ENCODE measurements around the gene ERAP2.
"Not testable (repeated sequence)": the region's sequence is repeated elsewhere in the genome, so short reads cannot be mapped to it uniquely, and the experiment has no call there.

Gene ERAP2

GRCh38 chr5:96838201-96839070, 37.9 kb upstream of the ERAP2 start:
- H3K27me3 ChIP-seq (replicated peaks; ENCODE audit: insufficient read depth, low read length), result 0 out of 2 replicates have a peak, but pooled peaks cover 4% of the 10 kb centered on the region
- H3K79me2 ChIP-seq (ENCODE audit: low read length), result no peaks in the 10 kb centered on the region
- H3K4me3 ChIP-seq (ENCODE audit: low read length), result no peak overlapping the region
- H3F3A ChIP-seq (ENCODE audit: insufficient read depth, low read length), result no peaks in the 10 kb centered on the region
- no peak overlapping the region for H3K9ac ChIP-seq (ENCODE audit: low read length)
- H3K9me3 ChIP-seq (replicated peaks; ENCODE audit: insufficient read depth, low read length), result no peaks in the 10 kb centered on the region
- H4K20me1 ChIP-seq (ENCODE audit: insufficient read depth, low read length), result no peaks in the 10 kb centered on the region
- no peaks in the 10 kb centered on the region for H3K36me3 ChIP-seq (replicated peaks; ENCODE audit: insufficient read depth, low read length)
- no peaks in the 10 kb centered on the region for H3K9me2 ChIP-seq (replicated peaks; ENCODE audit: insufficient read depth, low read length)
- no peak overlapping the region for H2AFZ ChIP-seq (ENCODE audit: low read length)
- DNase-seq, result no peak
- TF ChIP-seq CTCF (IDR thresholded peaks at IDR 0.05; ENCODE audit: low read length), result no peak
- TF ChIP-seq EZH2 (optimal IDR thresholded peaks at IDR 0.05; ENCODE audit: low read depth, low read length), result no peak
- TF ChIP-seq EZH2phosphoT487 (IDR thresholded peaks at IDR 0.05; ENCODE audit: low read length), result no peak
- no peak overlapping the region for H3K27ac ChIP-seq (ENCODE audit: low read length)
- H3K4me2 ChIP-seq (ENCODE audit: low read depth, low read length), result no peak overlapping the region
- H3K4me1 ChIP-seq (ENCODE audit: low read length), result no peaks in the 10 kb centered on the region

- H3K4me2 ChIP-seq (ENCODE audit: low read depth, low read length), result no peak overlapping the region
Measured at GRCh38 chr5:96839071-96839592, 37.2 kb upstream of the ERAP2 start.

GRCh38 chr5:96841931-96842330, 34.4 kb upstream of the ERAP2 start:
- not testable (repeated sequence) for H4K20me1 ChIP-seq (ENCODE audit: insufficient read depth, low read length); H3K27ac ChIP-seq (ENCODE audit: low read length); H3K9me3 ChIP-seq (replicated peaks; ENCODE audit: insufficient read depth, low read length); H2AFZ ChIP-seq (ENCODE audit: low read length); DNase-seq; H3K27me3 ChIP-seq (replicated peaks; ENCODE audit: insufficient read depth, low read length); H3K4me3 ChIP-seq (ENCODE audit: low read length); H3K36me3 ChIP-seq (replicated peaks; ENCODE audit: insufficient read depth, low read length); H3K4me2 ChIP-seq (ENCODE audit: low read depth, low read length); H3K9me2 ChIP-seq (replicated peaks; ENCODE audit: insufficient read depth, low read length); H3K79me2 ChIP-seq (ENCODE audit: low read length); H3K9ac ChIP-seq (ENCODE audit: low read length); H3F3A ChIP-seq (ENCODE audit: insufficient read depth, low read length)
- peaks cover 11% of the 10 kb centered on the region for H3K4me1 ChIP-seq (ENCODE audit: low read length)

More at GRCh38 chr5:96839071-96839592, 37.2 kb upstream of the ERAP2 start:
- 0 out of 2 replicates have a peak, but pooled peaks cover 2% of the 10 kb centered on the region for H3K27me3 ChIP-seq (replicated peaks; ENCODE audit: insufficient read depth, low read length)
- H3F3A ChIP-seq (ENCODE audit: insufficient read depth, low read length), result no peaks in the 10 kb centered on the region
- no peaks in the 10 kb centered on the region for H3K79me2 ChIP-seq (ENCODE audit: low read length)
- H3K9ac ChIP-seq (ENCODE audit: low read length), result no peak overlapping the region
- DNase-seq, result no peak
- no peak overlapping the region for H2AFZ ChIP-seq (ENCODE audit: low read length)
- no peak for TF ChIP-seq EZH2 (optimal IDR thresholded peaks at IDR 0.05; ENCODE audit: low read depth, low read length)
- no peak for TF ChIP-seq EZH2phosphoT487 (IDR thresholded peaks at IDR 0.05; ENCODE audit: low read length)
- no peak for TF ChIP-seq CTCF (IDR thresholded peaks at IDR 0.05; ENCODE audit: low read length)
- H3K36me3 ChIP-seq (replicated peaks; ENCODE audit: insufficient read depth, low read length), result no peaks in the 10 kb centered on the region
- H3K4me1 ChIP-seq (ENCODE audit: low read length), result peaks cover 4% of the 10 kb centered on the region
- H3K9me3 ChIP-seq (replicated peaks; ENCODE audit: insufficient read depth, low read length), result no peaks in the 10 kb centered on the region
- no peaks in the 10 kb centered on the region for H4K20me1 ChIP-seq (ENCODE audit: insufficient read depth, low read length)
- H3K4me3 ChIP-seq (ENCODE audit: low read length), result no peak overlapping the region
- no peak overlapping the region for H3K27ac ChIP-seq (ENCODE audit: low read length)
- no peaks in the 10 kb centered on the region for H3K9me2 ChIP-seq (replicated peaks; ENCODE audit: insufficient read depth, low read length)

- Histone ChIP-seq H3K4me3 (ENCODE audit: low read length) (no peak overlapping the region), H2AFZ (ENCODE audit: low read length) (no peak overlapping the region), H3K4me2 (ENCODE audit: low read depth, low read length) (no peak overlapping the region), H3K9me3 (replicated peaks; ENCODE audit: insufficient read depth, low read length) (no peaks in the 10 kb centered on the region), H3K27ac (ENCODE audit: low read length) (no peak overlapping the region), H3F3A (ENCODE audit: insufficient read depth, low read length) (0 out of 2 replicates have a peak, but pooled peaks cover 3% of the 10 kb centered on the region), H3K79me2 (ENCODE audit: low read length) (no peaks in the 10 kb centered on the region), H4K20me1 (ENCODE audit: insufficient read depth, low read length) (no peaks in the 10 kb centered on the region), H3K9me2 (replicated peaks; ENCODE audit: insufficient read depth, low read length) (no peaks in the 10 kb centered on the region), H3K36me3 (replicated peaks; ENCODE audit: insufficient read depth, low read length) (no peaks in the 10 kb centered on the region), H3K4me1 (ENCODE audit: low read length) (peaks cover 11% of the 10 kb centered on the region), H3K27me3 (replicated peaks; ENCODE audit: insufficient read depth, low read length) (no peaks in the 10 kb centered on the region), H3K9ac (ENCODE audit: low read length) (no peak overlapping the region)
- TF ChIP-seq CTCF (IDR thresholded peaks at IDR 0.05; ENCODE audit: low read length), result no peak
- no peak for TF ChIP-seq EZH2phosphoT487 (IDR thresholded peaks at IDR 0.05; ENCODE audit: low read length)
- no peak for TF ChIP-seq EZH2 (optimal IDR thresholded peaks at IDR 0.05; ENCODE audit: low read depth, low read length)
- DNase-seq, result no peak
Measured at GRCh38 chr5:96843140-96843539, 33.2 kb upstream of the ERAP2 start.
